ENCODE data around the gene UNC5A.

The UNC5A gene

DNA sequence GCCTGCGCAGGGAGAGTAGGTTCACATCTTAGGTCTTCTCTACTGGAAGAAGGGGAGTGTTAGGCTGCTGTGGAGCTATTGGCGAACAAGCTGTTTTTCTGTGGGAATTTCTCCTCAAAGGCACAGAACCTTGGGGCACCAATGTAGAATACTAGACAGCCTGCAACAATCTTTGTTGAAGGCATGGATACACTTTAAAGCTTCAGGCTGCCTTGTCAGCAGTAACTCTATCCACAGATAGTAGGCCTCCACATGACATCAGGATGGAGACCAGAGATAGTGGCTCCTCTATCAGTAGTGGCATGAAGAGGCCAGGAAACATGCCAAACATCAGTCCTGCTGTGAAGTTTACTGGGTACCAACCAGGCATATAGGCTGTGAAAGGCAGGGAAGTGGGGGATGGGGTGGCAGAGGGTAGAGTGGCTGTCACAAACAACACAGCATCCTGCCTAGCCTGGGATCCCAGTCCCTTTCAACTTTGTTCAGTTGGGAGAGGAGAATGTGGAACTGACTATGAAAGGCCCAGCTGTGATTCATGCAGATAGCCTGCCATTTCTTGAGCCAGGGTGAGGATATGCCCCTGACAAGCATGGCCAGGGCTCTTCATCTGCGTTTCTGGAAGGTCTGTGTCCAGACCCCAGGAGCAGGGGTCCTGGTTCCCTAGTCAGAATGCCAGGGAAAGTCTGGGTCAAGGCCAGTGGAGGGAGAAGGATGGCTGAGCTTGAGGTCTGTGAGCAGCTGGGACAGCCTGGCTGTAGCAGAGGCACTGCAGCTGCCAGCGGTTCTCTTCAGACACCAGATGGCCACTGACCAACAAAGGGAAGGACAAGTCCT, 89.8 kb downstream of the UNC5A start:
- TF ChIP-seq, protein P1, sequence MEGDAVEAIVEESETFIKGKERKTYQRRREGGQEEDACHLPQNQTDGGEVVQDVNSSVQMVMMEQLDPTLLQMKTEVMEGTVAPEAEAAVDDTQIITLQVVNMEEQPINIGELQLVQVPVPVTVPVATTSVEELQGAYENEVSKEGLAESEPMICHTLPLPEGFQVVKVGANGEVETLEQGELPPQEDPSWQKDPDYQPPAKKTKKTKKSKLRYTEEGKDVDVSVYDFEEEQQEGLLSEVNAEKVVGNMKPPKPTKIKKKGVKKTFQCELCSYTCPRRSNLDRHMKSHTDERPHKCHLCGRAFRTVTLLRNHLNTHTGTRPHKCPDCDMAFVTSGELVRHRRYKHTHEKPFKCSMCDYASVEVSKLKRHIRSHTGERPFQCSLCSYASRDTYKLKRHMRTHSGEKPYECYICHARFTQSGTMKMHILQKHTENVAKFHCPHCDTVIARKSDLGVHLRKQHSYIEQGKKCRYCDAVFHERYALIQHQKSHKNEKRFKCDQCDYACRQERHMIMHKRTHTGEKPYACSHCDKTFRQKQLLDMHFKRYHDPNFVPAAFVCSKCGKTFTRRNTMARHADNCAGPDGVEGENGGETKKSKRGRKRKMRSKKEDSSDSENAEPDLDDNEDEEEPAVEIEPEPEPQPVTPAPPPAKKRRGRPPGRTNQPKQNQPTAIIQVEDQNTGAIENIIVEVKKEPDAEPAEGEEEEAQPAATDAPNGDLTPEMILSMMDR (IDR thresholded peaks at IDR 0.05; ENCODE audit: low read depth, low read length, missing control alignments), result no peak
- no peak overlapping the region for H3K27ac ChIP-seq
- no peaks in the 10 kb centered on the region for H3K27me3 ChIP-seq (replicated peaks)
- in situ Hi-C loops (cut with HindIII; ENCODE audit: low pct_ligation_motif_present, low sequenced_read_pairs), result no loop called here
- H3K36me3 ChIP-seq (replicated peaks), result peaks cover 18% of the 10 kb centered on the region
- no peak overlapping the region for H3K4me3 ChIP-seq (ENCODE audit: low read depth, low read length)
- DNase-seq, result no peak

DNA sequence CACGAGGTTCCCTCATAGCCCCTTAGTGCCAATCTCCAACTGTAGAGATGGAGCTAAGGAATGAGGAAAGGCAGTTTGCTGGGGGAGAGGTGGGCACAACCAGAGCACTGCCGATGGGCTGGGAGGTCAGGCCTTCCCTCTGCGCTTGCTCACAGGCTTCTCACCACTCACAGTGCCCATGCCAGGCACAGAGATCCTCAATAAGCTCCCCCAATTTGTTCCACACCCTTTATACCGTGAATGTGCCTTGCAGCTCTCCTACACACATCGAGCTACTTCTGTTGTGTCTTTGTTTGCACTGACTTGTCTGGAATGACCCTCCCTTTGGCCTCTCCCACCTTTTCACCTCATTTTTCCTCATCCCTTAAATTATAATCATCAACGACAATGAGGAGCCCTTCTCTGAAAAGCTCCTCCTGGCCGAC, 90.4 kb downstream of the UNC5A start:
- in situ Hi-C loops (cut with HindIII; ENCODE audit: low pct_ligation_motif_present, low sequenced_read_pairs), result no loop called here
- DNase-seq, result no peak
- H3K27me3 ChIP-seq (replicated peaks), result no peaks in the 10 kb centered on the region
- H3K36me3 ChIP-seq (replicated peaks), result peaks cover 24% of the 10 kb centered on the region
- no peak overlapping the region for H3K27ac ChIP-seq
- TF ChIP-seq, protein P1 (IDR thresholded peaks at IDR 0.05; ENCODE audit: low read depth, low read length, missing control alignments), result no peak
- H3K4me3 ChIP-seq (ENCODE audit: low read depth, low read length), result no peak overlapping the region

DNA sequence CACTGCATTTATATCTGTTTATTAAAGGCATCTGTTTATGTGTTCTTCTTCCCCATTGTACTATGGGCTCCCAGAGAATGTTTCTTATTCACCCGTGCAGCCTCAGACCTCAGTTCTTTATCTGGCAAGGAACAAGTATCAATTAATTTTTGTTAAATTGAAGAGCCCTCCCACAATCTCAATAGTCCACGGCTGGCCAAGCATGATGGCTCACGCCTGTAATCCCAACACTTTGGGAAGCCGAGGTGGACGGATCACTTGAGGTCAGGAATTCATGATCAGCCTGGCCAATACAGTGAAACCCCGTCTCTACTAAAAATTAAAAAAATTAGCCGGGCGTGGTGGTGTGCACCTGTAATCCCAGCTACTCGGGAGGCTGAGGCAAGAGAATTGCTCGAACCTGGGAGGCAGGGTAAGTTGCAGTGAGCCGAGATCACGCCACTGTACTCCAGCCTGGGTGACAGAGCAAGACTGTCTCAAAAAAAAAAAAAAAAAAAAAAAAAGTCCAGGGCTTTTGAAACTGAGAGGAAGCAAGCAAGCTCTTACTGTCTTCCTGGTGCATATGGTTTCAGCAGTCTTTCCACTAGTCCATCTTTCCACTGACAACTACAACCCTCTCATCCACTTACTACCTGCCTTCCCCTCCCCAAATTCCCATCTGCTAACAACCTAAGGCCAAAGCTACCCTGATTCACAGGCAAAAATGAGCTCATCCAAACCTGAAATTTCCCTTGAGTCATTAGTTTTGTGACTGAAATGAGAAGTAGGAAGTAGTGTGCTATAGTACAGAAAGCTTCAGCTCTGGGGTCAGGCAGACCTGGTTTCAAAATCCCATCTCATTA, 91.1 kb downstream of the UNC5A start:
- TF ChIP-seq, protein P1 (IDR thresholded peaks at IDR 0.05; ENCODE audit: low read depth, low read length, missing control alignments), result no peak
- Histone ChIP-seq H3K36me3 (replicated peaks) (peaks cover 25% of the 10 kb centered on the region), H3K27ac (no peak overlapping the region), H3K4me3 (ENCODE audit: low read depth, low read length) (no peak overlapping the region), H3K27me3 (replicated peaks) (no peaks in the 10 kb centered on the region)
- no peak for DNase-seq
- in situ Hi-C loops (cut with HindIII; ENCODE audit: low pct_ligation_motif_present, low sequenced_read_pairs), result no loop called here

DNA sequence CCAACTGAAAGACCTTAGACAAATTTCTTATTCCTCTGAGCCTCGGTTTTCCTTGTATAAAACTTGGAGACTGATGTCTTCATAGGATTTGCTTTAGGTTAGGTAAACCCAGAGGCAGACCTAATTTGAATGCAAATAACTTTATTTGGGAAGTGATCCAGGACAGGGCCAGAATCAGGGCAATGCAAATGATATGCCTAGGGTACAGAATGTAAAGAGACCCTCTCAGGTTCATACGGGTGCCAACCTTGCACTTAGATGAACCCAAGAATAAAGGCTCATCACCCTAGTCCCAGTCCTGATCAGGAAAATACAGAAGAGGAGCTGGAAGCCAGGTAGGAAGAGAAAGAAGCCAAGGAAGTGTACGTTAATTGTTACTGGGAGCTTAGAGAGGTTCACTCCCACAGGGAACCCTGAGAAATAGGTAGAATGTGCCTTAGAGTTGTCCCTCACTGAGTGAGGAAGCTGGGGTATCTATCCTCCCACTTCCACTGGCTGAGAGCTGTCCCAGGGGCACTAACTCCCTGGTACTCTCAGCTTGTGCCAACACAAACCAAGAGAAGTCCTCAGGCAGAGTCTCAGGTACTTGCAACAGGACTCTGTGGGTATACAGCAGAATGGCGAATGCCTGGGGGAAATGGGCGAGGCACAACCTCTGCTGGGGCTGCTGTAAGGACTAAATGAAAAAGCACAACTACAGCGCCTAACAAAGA, 91.9 kb downstream of the UNC5A start:
- TF ChIP-seq, protein P1 (IDR thresholded peaks at IDR 0.05; ENCODE audit: low read depth, low read length, missing control alignments), result no peak
- in situ Hi-C loops (cut with HindIII; ENCODE audit: low pct_ligation_motif_present, low sequenced_read_pairs), result no loop called here
- Histone ChIP-seq H3K4me3 (ENCODE audit: low read depth, low read length) (no peak overlapping the region), H3K27ac (no peak overlapping the region), H3K27me3 (replicated peaks) (no peaks in the 10 kb centered on the region), H3K36me3 (replicated peaks) (peaks cover 33% of the 10 kb centered on the region)
- DNase-seq, result no peak

DNA sequence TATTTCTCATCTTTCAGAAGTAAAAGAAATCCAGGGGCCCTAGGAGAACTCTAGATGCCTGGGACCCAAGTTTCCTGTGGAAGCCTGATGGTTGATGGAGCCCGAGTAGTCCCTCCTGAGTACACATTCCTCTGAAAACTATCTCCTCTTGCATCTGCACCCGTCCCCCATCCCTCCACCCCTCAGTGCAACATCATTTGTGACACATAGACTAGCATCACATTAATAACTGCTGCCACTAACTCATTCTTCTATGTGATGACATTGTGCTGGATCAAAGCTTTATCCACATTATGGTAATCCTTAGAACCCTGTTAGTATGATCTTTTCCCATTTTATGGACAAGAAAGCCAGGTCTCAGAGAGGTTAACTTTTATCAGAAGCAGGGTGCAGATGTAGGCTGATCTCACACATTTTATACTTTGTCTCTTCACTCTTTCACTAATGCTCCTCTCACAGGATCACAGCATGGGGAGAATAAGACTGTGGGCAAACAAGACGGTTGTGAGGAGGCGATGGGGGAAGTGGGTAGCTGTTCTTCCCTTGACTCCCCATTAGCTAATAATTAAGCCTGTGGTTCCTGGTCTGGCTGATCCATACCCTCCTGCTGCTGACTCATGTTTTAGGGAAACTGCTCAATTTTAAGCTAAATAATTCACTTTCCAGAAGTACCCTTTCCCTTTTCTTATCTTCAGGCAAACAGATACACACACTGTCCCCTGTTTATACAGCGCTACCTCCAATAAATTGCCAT, 92.7 kb downstream of the UNC5A start:
- Histone ChIP-seq H3K4me3 (ENCODE audit: low read depth, low read length) (no peak overlapping the region), H3K36me3 (replicated peaks) (peaks cover 40% of the 10 kb centered on the region), H3K27me3 (replicated peaks) (no peaks in the 10 kb centered on the region), H3K27ac (no peak overlapping the region)
- in situ Hi-C loops (cut with HindIII; ENCODE audit: low pct_ligation_motif_present, low sequenced_read_pairs), result no loop called here
- no peak for DNase-seq
- TF ChIP-seq, protein P1 (IDR thresholded peaks at IDR 0.05; ENCODE audit: low read depth, low read length, missing control alignments), result no peak
